ENCODE measurements around the gene SCAMP4. TPM values are rescaled to one million over a fixed set of nuclear protein-coding genes. Genes with fewer than 3 reads are reported as not detected.

SCAMP4 gene
- total RNA-seq, 1 donor: 49.2 TPM

DNA sequence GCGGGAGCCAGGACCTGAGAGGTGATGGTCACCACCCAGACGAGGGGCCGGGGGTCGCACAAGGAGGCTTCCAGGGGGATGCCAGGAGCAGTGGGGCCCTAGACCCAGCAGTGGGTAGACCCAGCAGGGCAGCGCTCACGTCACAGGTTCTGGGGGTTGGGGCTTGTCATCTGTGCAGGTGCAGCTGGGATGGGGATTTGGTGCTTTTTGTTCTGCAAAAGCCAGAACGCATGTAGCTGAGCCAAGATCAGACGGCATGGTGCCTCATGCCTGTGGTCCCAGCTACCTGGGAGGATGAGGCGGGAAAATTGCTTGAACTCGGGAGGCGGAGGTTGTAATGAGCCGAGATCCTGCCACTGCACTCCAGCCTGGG lies 50.9 kb downstream of the SCAMP4 start:
- H3K4me3 ChIP-seq (ENCODE audit: low read depth, low read length): no peak overlapping the region
- no peak for DNase-seq (ENCODE audit: low read depth)
- TF ChIP-seq, protein P1, sequence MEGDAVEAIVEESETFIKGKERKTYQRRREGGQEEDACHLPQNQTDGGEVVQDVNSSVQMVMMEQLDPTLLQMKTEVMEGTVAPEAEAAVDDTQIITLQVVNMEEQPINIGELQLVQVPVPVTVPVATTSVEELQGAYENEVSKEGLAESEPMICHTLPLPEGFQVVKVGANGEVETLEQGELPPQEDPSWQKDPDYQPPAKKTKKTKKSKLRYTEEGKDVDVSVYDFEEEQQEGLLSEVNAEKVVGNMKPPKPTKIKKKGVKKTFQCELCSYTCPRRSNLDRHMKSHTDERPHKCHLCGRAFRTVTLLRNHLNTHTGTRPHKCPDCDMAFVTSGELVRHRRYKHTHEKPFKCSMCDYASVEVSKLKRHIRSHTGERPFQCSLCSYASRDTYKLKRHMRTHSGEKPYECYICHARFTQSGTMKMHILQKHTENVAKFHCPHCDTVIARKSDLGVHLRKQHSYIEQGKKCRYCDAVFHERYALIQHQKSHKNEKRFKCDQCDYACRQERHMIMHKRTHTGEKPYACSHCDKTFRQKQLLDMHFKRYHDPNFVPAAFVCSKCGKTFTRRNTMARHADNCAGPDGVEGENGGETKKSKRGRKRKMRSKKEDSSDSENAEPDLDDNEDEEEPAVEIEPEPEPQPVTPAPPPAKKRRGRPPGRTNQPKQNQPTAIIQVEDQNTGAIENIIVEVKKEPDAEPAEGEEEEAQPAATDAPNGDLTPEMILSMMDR (IDR thresholded peaks at IDR 0.05; ENCODE audit: insufficient read depth, low read depth, low read length): no peak

DNA sequence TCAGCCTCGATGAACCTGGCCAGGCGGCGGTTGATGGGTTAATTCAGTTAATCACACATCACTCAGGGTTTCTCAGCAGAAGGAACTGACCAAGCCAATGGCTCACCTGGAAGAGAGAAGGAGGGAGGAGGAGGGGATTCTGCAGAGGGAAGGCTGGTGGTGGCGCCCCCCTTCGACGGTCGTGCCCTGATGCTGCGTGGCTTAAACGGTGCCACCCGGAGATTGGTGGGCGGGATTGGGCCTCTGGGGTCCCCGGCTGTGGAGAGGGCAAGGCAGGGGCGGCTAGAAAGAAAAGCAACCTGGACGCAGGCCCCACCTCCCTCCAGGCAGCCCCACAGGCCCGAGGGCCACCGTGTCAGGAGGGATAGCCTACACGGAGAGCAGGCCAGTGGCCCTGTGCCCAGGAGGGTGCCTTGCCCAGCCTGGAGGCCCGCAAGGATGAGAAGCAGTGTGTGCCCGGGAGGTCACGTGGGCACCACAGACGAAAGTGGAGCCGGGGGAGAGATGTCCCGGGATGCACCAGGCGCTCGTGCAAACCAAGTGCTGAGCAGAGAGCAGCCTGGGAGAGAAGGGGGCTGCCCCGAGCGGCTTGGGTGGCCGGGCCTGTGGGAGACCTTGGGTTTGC lies 51.8 kb downstream of the SCAMP4 start:
- no peak for DNase-seq (ENCODE audit: low read depth)
- TF ChIP-seq, protein P1 (IDR thresholded peaks at IDR 0.05; ENCODE audit: insufficient read depth, low read depth, low read length): no peak
- no peak overlapping the region for H3K4me3 ChIP-seq (ENCODE audit: low read depth, low read length)

DNA sequence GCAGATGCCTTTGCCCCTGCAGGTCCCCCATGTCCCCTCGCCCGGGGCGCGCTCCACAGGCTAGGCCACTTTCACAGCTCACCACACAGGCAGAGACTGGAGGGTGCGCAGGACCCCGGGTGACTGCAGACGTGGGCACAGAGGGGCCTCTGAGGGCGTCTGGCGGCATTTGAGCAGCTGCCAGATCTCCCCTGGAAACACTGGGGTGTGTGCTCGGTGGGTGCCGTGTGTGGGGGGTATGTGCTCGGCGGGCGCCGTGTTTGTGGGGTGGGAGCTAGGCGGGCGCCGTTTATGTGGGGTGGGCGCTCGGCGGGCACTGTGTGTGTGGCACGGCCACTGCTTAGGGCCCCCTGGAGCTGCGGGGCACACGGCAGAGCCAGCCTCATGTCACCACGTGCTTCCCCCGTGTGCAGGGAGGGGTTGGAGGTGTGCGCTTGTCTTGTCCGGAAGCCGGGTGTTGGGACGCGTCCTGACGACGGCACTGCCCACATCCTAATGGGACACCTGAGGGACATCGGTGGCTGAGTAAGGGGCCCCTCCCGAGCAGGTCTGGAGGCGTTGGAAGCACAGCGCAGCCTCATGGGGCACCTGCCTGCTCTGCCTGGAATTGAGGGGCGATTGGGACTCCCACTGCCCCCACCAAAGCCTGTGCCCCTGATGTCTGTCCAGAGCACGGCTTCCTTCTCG lies 52.5 kb downstream of the SCAMP4 start:
- TF ChIP-seq, protein P1 (IDR thresholded peaks at IDR 0.05; ENCODE audit: insufficient read depth, low read depth, low read length): no peak
- H3K4me3 ChIP-seq (ENCODE audit: low read depth, low read length): no peak overlapping the region
- DNase-seq (ENCODE audit: low read depth): no peak

DNA sequence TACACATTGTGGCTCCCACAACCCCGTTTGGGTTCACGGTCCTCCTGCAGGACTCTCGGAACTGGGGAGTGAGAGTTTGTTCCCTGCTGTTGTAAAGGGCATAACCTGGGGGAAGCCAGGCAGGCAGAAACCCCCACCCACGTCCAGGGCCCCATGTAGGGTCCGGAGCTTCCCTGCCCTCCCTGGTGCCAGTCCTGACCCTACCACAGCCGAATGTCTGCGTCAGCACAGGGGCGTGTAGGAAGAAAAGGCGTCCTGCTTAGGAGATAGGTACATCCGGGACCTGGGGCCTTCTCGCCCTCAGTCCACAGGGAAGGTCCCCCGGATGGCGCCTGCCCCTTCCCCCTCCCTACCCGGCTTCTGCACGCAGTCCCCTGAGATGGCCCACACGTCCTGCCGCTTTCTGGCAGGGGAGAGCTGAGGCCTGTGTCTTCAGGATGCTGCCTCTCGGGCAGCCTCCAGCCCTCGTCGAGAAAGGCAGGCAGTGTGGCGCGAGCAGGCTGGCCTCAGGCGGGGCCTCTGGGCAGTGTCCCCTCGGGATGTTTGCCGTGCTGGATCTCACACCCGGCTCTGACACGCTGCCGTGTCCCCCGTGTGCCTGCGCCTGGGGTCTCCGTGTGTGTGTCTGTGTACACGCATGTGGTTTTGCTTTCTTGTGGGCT lies 54.9 kb downstream of the SCAMP4 start:
- no peak for DNase-seq (ENCODE audit: low read depth)
- H3K4me3 ChIP-seq (ENCODE audit: low read depth, low read length): no peak overlapping the region
- TF ChIP-seq, protein P1 (IDR thresholded peaks at IDR 0.05; ENCODE audit: insufficient read depth, low read depth, low read length): no peak

DNA sequence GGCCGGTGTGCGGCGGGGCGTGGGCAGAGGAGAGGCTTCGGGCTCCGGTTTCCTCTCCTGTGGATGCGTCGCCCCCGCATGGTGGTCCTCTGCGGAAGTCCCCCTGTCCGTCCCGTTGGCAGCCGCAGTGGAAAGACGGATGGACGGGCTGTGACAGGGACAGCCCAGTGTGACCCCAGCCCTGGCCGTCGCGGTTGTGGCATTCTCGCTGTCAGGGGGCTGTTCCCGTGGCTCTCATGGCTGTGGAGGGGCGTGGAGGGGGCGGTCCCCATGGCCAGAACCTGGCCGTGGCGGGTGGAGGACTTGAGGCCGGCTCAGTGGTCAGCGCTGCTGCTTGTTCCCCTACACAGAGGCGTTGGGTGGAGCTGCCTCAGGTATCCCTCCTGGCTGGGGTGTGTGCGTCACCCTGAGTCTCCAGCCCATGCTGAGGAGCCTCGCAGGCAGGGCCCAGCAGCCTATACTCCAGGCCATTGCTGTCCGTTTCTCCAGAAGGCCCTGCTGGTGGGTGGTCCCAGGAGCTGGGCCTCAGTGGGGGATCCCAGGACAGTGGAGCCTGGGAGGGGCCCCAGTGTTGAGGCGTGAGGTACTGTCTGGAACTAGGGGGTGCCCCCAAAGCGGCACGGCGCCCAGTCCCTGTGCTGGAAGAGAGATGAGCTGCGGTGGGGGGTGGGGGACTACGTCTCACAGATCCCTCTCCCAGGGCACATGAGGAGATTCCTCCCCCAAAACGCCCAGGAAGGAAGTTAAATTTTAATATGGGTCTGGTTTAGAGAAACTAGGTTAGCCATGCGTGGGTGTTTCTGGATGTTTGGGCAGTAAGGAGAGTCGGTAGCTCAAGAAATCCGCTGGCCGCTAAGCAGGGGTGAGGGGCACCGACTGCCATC lies 56.0 kb downstream of the SCAMP4 start:
- TF ChIP-seq, protein P1 (IDR thresholded peaks at IDR 0.05; ENCODE audit: insufficient read depth, low read depth, low read length): no peak

DNA sequence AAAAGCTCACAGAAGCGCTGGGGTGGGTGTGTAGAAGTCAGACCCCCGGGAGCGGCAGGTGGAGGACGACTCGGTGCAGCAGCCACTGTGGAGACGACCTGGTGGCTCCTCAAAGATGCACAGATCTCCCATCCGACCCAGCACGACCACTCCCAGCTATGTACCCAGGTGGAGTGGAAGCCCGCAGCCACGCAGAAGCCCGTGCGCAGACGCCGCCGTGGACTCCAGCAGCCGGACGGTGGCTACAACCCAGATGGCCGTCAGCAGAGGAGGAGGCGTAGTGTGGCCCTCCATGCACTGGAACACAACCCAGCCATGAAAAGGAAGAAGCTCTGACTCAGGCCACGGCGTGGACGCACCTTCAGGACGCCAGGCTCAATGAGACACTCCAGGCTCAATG lies 57.5 kb downstream of the SCAMP4 start:
- no peak for DNase-seq (ENCODE audit: low read depth)
- no peak overlapping the region for H3K4me3 ChIP-seq (ENCODE audit: low read depth, low read length)
- TF ChIP-seq, protein P1 (IDR thresholded peaks at IDR 0.05; ENCODE audit: insufficient read depth, low read depth, low read length): no peak

More for the DNA sequence above, 56.0 kb downstream of the SCAMP4 start:
- H3K4me3 ChIP-seq (ENCODE audit: low read depth, low read length): no peak overlapping the region
- DNase-seq (ENCODE audit: low read depth): peak; percentile 29

All from fibroblast of villous mesenchyme (primary cell).